ENCODE measurements around the gene ZNF785.
A peak's percentile ranks its signal among the peaks of the same experiment; 100 is the strongest.
"Not testable (repeated sequence)": the region's sequence is repeated elsewhere in the genome, so short reads cannot be mapped to it uniquely, and the experiment has no call there.

The ZNF785 gene

GRCh38 chr16:30565526-30565925 lies 20.0 kb downstream of the ZNF785 start:
- peak; percentile 59 for DNase-seq (ENCODE audit: low spot score)

- no peak for DNase-seq (ENCODE audit: low spot score)
Observed at GRCh38 chr16:30562021-30562420, 23.5 kb downstream of the ZNF785 start.

GRCh38 chr16:30561089-30561816 lies 24.2 kb downstream of the ZNF785 start:
- DNase-seq (ENCODE audit: low spot score) = no peak

- no peak for DNase-seq (ENCODE audit: low spot score)
Observed at GRCh38 chr16:30559690-30560089, 25.8 kb downstream of the ZNF785 start.

- DNase-seq (ENCODE audit: low spot score) = no peak
Observed at GRCh38 chr16:30558789-30559377, 26.6 kb downstream of the ZNF785 start.

GRCh38 chr16:30557957-30558788 lies 27.3 kb downstream of the ZNF785 start, which contains the start of gene ZNF764:
TSS of gene ZNF764 (minus strand) at chr16:30558374. CDS start at chr16:30558182, 192 bp downstream.
- DNase-seq (ENCODE audit: low spot score) = peak; percentile 99

GRCh38 chr16:30557707-30557956 lies 27.9 kb downstream of the ZNF785 start:
- DNase-seq (ENCODE audit: low spot score) = no peak

- DNase-seq (ENCODE audit: low spot score) = no peak
Observed at GRCh38 chr16:30556125-30556473, 29.4 kb downstream of the ZNF785 start.

- DNase-seq (ENCODE audit: low spot score) = no peak
Observed at GRCh38 chr16:30555315-30556124, 30.0 kb downstream of the ZNF785 start.

- DNase-seq (ENCODE audit: low spot score) = no peak
Observed at GRCh38 chr16:30554557-30555314, 30.8 kb downstream of the ZNF785 start.

- DNase-seq (ENCODE audit: low spot score) = no peak
Observed at GRCh38 chr16:30553393-30553899, 32.1 kb downstream of the ZNF785 start.

GRCh38 chr16:30552956-30553355 lies 32.5 kb downstream of the ZNF785 start:
- no peak for DNase-seq (ENCODE audit: low spot score)

- DNase-seq (ENCODE audit: low spot score) = no peak
Observed at GRCh38 chr16:30551781-30552180, 33.7 kb downstream of the ZNF785 start.

- DNase-seq (ENCODE audit: low spot score) = no peak
Observed at GRCh38 chr16:30548416-30549253, 36.9 kb downstream of the ZNF785 start.

- no peak for DNase-seq (ENCODE audit: low spot score)
Observed at GRCh38 chr16:30546115-30546514, 39.4 kb downstream of the ZNF785 start.

- DNase-seq (ENCODE audit: low spot score) = no peak
Observed at GRCh38 chr16:30543067-30543466, 42.4 kb downstream of the ZNF785 start.

GRCh38 chr16:30541502-30542329 lies 43.8 kb downstream of the ZNF785 start:
- DNase-seq (ENCODE audit: low spot score) = no peak

- not testable (repeated sequence) for DNase-seq (ENCODE audit: low spot score)
Observed at GRCh38 chr16:30540916-30541464, 44.5 kb downstream of the ZNF785 start.

- not testable (repeated sequence) for DNase-seq (ENCODE audit: low spot score)
Observed at GRCh38 chr16:30539986-30540526, 45.4 kb downstream of the ZNF785 start.
